Activated CD4-positive, alpha-beta T cell treated with anti-CD3 and anti-CD28 coated beads for 1 hour (primary cell): ENCODE data around the gene TRAPPC12.
"Not testable (repeated sequence)": the region's sequence is repeated elsewhere in the genome, so short reads cannot be mapped to it uniquely, and the experiment has no call there.

ENCODE experiments used
- DNase-seq: peaks from one replicate; pipeline ENCODE4 v3.0.0-alpha.2; 2020

The TRAPPC12 gene

GRCh38 chr2:3488855-3489763, 109.6 kb downstream of the TRAPPC12 start:
- no peak for DNase-seq

DNA sequence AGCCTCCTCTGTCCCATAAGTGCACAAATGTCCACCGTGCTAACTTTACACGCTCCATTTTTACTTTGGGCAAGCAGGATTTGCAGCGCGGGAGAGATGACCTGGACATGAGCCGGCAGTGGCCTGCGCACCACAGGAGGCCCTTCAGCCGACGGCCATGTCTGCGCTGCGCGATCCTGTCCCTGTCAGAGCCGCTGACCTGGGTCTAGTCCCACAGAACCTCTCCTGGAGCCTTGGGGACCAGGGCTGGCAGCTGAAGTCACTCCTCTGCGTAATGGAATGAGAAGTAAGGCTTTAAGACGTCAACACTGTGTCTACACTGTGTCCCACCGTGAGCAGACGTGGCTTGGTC, 110.2 kb downstream of the TRAPPC12 start:
- DNase-seq, result no peak

GRCh38 chr2:3490191-3491170, 111.0 kb downstream of the TRAPPC12 start:
- DNase-seq, result no peak

GRCh38 chr2:3491306-3491705, 111.8 kb downstream of the TRAPPC12 start:
- no peak for DNase-seq

- DNase-seq, result no peak
These were observed 112.4 kb downstream of the TRAPPC12 start for GRCh38 chr2:3491716-3492474.

- not testable (repeated sequence) for DNase-seq
These were observed 112.9 kb downstream of the TRAPPC12 start for GRCh38 chr2:3492475-3492787.

DNA sequence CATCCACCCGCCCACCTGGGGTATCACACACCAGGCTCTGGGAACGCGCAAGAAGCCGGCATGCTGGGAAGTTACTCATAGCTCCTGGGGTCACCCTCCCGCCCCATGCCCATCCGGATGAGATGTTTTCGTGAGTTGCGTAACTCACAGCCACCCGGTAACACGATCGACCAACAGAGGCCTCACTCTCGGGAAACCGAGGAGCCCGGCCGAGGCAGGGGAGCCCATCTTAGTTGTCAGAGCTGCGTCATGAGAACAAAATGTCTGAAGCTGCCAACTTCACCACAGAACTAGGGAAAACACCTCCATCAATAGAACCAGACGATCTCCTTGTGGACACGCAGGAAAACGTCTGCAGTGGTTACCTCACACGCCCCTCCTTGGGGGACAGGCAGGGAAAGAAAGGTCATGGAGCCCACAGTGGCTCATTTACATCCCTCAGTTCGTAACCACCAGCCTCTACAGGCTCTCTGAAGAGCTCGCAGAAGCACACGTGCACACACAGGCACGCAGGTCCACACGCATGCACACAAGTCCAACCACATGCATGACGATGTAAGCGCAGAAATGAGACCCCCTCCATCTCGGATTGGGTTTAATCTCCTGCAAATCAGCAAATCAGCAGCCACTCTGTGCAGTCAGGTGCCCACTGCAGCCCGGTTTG, 113.6 kb downstream of the TRAPPC12 start:
- DNase-seq, result no peak

DNA sequence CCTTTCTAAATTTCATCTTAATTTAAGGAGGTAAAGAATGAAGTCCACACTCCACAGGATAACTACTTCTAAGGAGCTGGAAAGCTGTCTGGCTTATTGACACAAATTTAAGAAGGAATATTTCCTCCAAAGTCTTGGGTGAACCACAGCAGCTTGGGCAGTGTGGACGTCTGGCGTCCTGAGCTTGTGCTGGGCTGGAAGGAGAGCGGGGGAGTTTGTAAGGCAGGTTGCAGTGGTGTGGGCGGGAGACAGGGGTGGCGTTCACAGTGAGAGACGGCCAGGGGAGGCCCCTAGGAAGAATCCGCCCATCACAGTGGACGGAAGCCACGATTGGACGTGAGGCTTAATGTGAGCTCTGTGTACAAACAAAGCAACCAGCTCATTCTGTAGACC, 114.1 kb downstream of the TRAPPC12 start:
- DNase-seq, result no peak

GRCh38 chr2:3494984-3495666, 115.6 kb downstream of the TRAPPC12 start:
- DNase-seq, result no peak

DNA sequence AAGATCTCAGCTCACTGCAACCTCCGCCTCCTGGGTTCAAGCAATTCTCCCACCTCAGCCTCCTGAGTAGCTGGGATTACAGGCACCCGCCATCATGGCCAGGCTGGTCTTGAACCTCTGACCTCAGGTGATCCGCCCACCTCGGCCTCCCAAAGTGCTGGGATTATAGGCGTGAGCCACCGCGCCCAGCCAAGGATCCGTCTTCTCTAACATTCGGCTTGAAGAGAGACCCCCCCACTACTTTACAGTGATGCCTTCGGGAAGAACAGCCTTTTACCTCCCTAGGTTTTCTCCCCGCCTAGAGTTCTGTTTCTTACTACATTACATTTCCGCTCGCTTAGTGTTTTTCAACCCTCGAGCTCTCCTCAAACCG, 117.2 kb downstream of the TRAPPC12 start:
- DNase-seq, result not testable (repeated sequence)

DNA sequence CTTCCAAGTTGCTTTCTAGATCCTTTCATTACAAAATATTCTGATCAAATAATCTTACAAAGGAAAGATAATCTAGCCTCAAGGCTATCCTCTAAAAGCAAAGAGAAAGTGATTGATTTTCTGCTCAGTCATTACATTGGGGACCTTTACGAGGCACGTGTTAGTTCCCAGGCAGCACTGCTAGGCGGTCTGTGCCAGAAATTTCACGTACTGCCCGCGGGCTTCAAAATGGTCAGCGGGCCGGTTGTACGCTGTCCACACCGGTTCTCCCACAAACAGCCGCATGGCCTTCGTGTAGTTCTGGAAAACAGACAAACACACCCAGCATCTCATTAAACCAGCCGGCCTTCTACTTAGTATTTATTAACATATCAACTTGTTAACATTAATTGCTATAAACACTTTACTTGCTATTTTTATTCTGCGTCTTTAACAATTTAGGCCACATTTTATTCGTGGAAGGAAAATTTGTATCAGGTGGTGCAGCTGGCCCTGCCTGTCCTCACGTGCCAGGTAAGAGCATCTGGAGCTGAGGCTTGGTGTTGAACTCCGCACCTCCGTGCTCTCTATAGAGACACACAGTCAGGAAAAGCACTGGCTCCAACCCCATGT, 119.4 kb downstream of the TRAPPC12 start:
- no peak for DNase-seq

DNA sequence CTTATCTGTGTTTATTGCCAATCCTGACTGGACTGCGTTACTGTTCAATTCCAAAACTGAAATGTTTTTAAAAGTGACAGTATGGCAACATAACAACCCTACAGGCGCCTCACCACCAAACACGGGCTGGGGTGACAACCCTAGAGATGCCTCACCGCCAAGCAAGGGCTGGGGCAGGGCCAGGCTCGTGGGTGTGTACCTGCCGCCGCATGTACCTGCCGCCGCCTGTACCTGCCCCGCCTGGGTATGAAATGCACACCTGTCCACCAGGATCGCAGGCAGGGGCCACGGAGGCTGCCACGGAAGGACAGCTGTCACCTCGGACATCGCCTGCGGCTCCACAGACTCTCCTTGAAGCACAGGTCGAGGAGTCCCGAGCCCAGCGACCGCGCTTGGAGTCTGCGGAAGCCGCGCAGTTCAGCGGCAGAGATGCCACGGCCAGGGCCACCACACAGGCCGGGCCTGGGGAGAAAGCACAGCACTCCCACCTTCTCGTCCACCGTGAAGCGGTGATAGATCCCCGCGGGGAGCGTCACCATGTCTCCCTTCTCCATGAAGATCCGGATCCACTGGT, 120.9 kb downstream of the TRAPPC12 start:
- no peak for DNase-seq

DNA sequence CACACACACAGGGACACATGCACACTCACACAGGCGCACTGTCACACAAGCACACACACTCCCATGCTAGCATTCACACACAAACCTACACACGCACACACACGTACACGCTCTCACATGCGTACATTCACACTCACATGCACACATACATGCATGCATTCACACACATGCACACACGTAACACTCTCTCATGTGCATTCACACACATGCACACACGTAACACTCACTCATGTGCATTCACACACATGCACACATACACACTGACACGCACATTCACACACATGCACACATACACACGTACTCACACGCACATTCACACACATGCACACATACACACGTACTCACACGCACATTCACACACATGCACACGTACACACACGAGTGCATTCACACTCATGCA, 123.6 kb downstream of the TRAPPC12 start:
- no peak for DNase-seq

DNA sequence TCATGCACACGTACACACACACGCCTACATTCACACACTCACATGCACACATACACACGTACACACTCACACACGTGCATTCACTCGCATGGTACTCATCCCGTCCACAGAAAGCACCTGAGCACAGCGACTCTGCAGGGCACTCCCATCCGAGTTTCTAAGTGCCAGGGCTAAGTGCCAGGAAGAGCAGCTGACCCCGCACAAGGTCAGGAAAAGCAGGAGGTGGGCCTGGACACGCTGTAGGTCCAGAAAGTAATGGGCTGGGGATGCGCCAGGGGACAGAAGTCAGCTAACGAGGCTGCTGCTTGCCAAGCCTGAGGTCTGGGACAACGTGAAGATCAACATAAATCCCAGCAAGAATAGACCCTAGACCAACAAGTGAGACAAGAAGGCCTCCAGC, 124.0 kb downstream of the TRAPPC12 start:
- no peak for DNase-seq

DNA sequence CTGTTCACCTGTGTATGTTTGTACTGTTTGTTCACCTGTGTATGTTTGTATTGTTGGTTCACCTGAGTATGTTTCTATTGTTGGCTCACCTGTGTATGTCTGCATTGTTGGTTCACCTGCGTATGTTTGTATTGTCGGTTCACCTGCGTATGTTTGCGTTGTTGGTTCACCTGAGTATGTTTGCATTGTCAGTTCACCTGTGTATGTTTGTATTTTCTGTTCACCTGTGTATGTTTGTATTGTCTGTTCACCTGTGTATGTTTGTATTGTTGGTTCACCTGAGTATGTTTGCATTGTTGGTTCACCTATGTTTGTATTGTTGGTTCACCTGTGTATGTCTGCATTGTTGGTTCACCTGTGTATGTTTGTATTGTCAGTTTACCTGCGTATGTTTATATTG, 125.2 kb downstream of the TRAPPC12 start:
- DNase-seq, result no peak

DNA sequence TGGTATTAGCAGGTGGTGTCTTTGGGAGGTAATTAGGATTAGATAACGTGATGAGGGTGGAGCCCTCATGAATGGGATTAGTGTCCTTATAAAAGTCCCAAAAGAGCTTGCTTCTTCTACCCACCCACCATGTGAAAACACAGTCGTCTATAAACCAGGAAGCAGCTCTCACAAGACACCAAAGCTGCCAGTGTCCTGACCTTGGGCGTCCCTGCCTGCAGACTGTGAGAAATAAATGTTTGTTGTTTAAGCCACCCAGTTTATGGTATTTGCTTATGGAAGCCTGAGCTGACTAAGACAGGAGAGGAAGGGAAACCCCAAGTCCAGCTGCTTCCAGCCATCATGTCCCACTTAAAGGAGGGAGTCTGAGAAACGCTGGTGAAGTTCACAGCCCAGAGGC, 126.3 kb downstream of the TRAPPC12 start:
- DNase-seq, result no peak

- no peak for DNase-seq
These were observed 132.6 kb downstream of the TRAPPC12 start for GRCh38 chr2:3512086-3512485.

- no peak for DNase-seq
These were observed 133.7 kb downstream of the TRAPPC12 start for GRCh38 chr2:3513026-3513810.

GRCh38 chr2:3515438-3515837, 135.9 kb downstream of the TRAPPC12 start:
- DNase-seq, result not testable (repeated sequence)

DNA sequence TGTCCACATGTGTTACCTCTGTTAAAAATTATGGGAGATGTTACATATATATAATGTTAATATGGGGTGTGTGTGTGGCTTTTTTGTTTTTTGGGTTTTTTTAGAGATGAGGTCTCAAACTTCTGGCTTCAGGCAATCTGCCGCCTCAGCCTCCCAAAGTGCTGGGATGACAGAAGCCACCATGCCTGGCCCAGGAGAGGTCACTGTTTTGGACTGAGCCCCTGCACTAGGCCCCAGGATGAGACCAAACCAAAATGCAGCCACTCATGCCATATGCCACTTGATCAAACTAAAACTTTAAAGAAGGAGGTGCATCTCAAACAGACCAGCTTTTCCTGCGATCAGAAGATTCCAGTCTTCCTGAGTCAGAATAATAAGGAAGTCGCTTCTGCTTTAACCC, 137.3 kb downstream of the TRAPPC12 start:
- DNase-seq, result no peak
